Activated T-helper 17 cell treated with anti-CD3 and anti-CD28 coated beads, Interleukin-2, amount 50 U/mL, for 72 hours (primary cell): ENCODE measurements around the gene TSACC. TPM values are rescaled to one million over a fixed set of nuclear protein-coding genes. Genes with fewer than 3 reads are reported as not detected.
A peak's percentile ranks its signal among the peaks of the same experiment; 100 is the strongest.
"Not testable (repeated sequence)": the region's sequence is repeated elsewhere in the genome, so short reads cannot be mapped to it uniquely, and the experiment has no call there.

Experiments used
- ATAC-seq: fragments of 150-1000 bp; cut with Tn5 transposase; replicated peaks from 2 replicates; pipeline ENCODE4 v1.10.0; 2021; ENCODE audit warnings: mild to moderate bottlenecking, moderate library complexity
- H3K27ac Mint-ChIP-seq: one replicate; pipeline ENCODE4 v1.8.0; 2022; ENCODE audit warnings: mixed read lengths
- H3K27me3 Mint-ChIP-seq: one replicate; pipeline ENCODE4 v1.8.0; 2022; ENCODE audit warnings: mixed read lengths
- H3K36me3 Mint-ChIP-seq: one replicate; pipeline ENCODE4 v1.8.0; 2022; ENCODE audit warnings: low read depth, mild to moderate bottlenecking, mixed read lengths
- H3K4me1 Mint-ChIP-seq: one replicate; pipeline ENCODE4 v1.8.0; 2022; ENCODE audit warnings: mixed read lengths
- H3K4me3 Mint-ChIP-seq: one replicate; pipeline ENCODE4 v1.8.0; 2022; ENCODE audit warnings: mild to moderate bottlenecking, mixed read lengths
- H3K9me3 Mint-ChIP-seq: one replicate; pipeline ENCODE4 v1.8.0; 2022; ENCODE audit warnings: mixed read lengths
- total RNA-seq, 2 donors: library from RNA; stranded (reverse); gene quantifications; one replicate each; pipeline ENCODE4 v1.2.3, GENCODE V29; 2022

TSACC gene
- total RNA-seq, 2 donors from 2014 or later = 1.1 TPM; not detected in 1

- Mint-ChIP-seq H3K4me3 (no peak overlapping the region), H3K27me3 (peaks cover 16% of the 10 kb centered on the region)
- no peak for ATAC-seq
Observed at GRCh38 chr1:156359249-156359648, 20.9 kb downstream of the TSACC start.

GRCh38 chr1:156359973-156360372, 21.6 kb downstream of the TSACC start:
- H3K9me3 Mint-ChIP-seq = no peaks in the 10 kb centered on the region
- no peaks in the 10 kb centered on the region for H3K36me3 Mint-ChIP-seq
- H3K27me3 Mint-ChIP-seq = peaks cover 22% of the 10 kb centered on the region
- no peaks in the 10 kb centered on the region for H3K4me1 Mint-ChIP-seq
- no peak for ATAC-seq
- no peak overlapping the region for H3K4me3 Mint-ChIP-seq
- no peak overlapping the region for H3K27ac Mint-ChIP-seq

More at GRCh38 chr1:156359249-156359648, 20.9 kb downstream of the TSACC start:
- H3K36me3 Mint-ChIP-seq = no peaks in the 10 kb centered on the region
- no peak overlapping the region for H3K27ac Mint-ChIP-seq
- no peaks in the 10 kb centered on the region for H3K4me1 Mint-ChIP-seq
- no peaks in the 10 kb centered on the region for H3K9me3 Mint-ChIP-seq

GRCh38 chr1:156360534-156360933, 22.2 kb downstream of the TSACC start:
- H3K9me3 Mint-ChIP-seq = no peaks in the 10 kb centered on the region
- peaks cover 26% of the 10 kb centered on the region for H3K27me3 Mint-ChIP-seq
- H3K4me1 Mint-ChIP-seq = no peaks in the 10 kb centered on the region
- ATAC-seq = no peak
- H3K36me3 Mint-ChIP-seq = no peaks in the 10 kb centered on the region
- no peak overlapping the region for H3K4me3 Mint-ChIP-seq
- no peak overlapping the region for H3K27ac Mint-ChIP-seq

- Mint-ChIP-seq H3K4me3 (no peak overlapping the region), H3K27ac (no peak overlapping the region), H3K4me1 (no peaks in the 10 kb centered on the region)
Observed at GRCh38 chr1:156365754-156366153, 27.4 kb downstream of the TSACC start.

GRCh38 chr1:156366378-156367166, 28.2 kb downstream of the TSACC start:
- H3K36me3 Mint-ChIP-seq = no peaks in the 10 kb centered on the region
- H3K27me3 Mint-ChIP-seq = peaks cover 27% of the 10 kb centered on the region
- no peaks in the 10 kb centered on the region for H3K9me3 Mint-ChIP-seq
- no peak overlapping the region for H3K4me3 Mint-ChIP-seq
- H3K4me1 Mint-ChIP-seq = no peaks in the 10 kb centered on the region
- no peak overlapping the region for H3K27ac Mint-ChIP-seq
- no peak for ATAC-seq

More at GRCh38 chr1:156365754-156366153, 27.4 kb downstream of the TSACC start:
- Mint-ChIP-seq H3K9me3 (no peaks in the 10 kb centered on the region), H3K36me3 (no peaks in the 10 kb centered on the region), H3K27me3 (peaks cover 27% of the 10 kb centered on the region)
- no peak for ATAC-seq

GRCh38 chr1:156367383-156368156, 29.2 kb downstream of the TSACC start:
- H3K36me3 Mint-ChIP-seq = no peaks in the 10 kb centered on the region
- peaks cover 30% of the 10 kb centered on the region for H3K27me3 Mint-ChIP-seq
- no peaks in the 10 kb centered on the region for H3K4me1 Mint-ChIP-seq
- no peaks in the 10 kb centered on the region for H3K9me3 Mint-ChIP-seq
- no peak overlapping the region for H3K4me3 Mint-ChIP-seq
- H3K27ac Mint-ChIP-seq = no peak overlapping the region
- ATAC-seq = no peak

- H3K4me3 Mint-ChIP-seq = no peak overlapping the region
- H3K27ac Mint-ChIP-seq = no peak overlapping the region
- no peaks in the 10 kb centered on the region for H3K4me1 Mint-ChIP-seq
- no peaks in the 10 kb centered on the region for H3K9me3 Mint-ChIP-seq
- peaks cover 30% of the 10 kb centered on the region for H3K27me3 Mint-ChIP-seq
- H3K36me3 Mint-ChIP-seq = no peaks in the 10 kb centered on the region
- ATAC-seq = no peak
Observed at GRCh38 chr1:156368157-156368658, 29.9 kb downstream of the TSACC start.

GRCh38 chr1:156368889-156369684, 30.8 kb downstream of the TSACC start, which contains the start of gene RHBG:
TSS of gene RHBG (plus strand) at chr1:156369211. CDS start at chr1:156369250, 39 bp downstream.
- ATAC-seq = peak; percentile 24
- no peaks in the 10 kb centered on the region for H3K4me1 Mint-ChIP-seq
- no peaks in the 10 kb centered on the region for H3K9me3 Mint-ChIP-seq
- H3K36me3 Mint-ChIP-seq = no peaks in the 10 kb centered on the region
- peak within 1 kb of the TSS; percentile 52 for H3K4me3 Mint-ChIP-seq
- H3K27ac Mint-ChIP-seq = no peak within 1 kb of the TSS
- H3K27me3 Mint-ChIP-seq = peaks cover 30% of the 10 kb centered on the region

- H3K9me3 Mint-ChIP-seq, H3K36me3 Mint-ChIP-seq, ATAC-seq, H3K27ac Mint-ChIP-seq, H3K4me1 Mint-ChIP-seq: not testable (repeated sequence)
- peak overlapping the region; percentile 52 for H3K4me3 Mint-ChIP-seq
- H3K27me3 Mint-ChIP-seq = peaks cover 28% of the 10 kb centered on the region
Observed at GRCh38 chr1:156369685-156370286, 31.5 kb downstream of the TSACC start.

GRCh38 chr1:156371553-156372264, 33.4 kb downstream of the TSACC start:
- Mint-ChIP-seq H3K27me3 (peaks cover 22% of the 10 kb centered on the region), H3K36me3 (no peaks in the 10 kb centered on the region), H3K27ac (no peak overlapping the region), H3K4me1 (no peaks in the 10 kb centered on the region), H3K4me3 (no peak overlapping the region), H3K9me3 (no peaks in the 10 kb centered on the region)
- ATAC-seq = no peak

- Mint-ChIP-seq H3K36me3 (no peaks in the 10 kb centered on the region), H3K4me1 (no peaks in the 10 kb centered on the region), H3K27me3 (peaks cover 22% of the 10 kb centered on the region), H3K27ac (no peak overlapping the region), H3K4me3 (no peak overlapping the region), H3K9me3 (no peaks in the 10 kb centered on the region)
- ATAC-seq = peak; percentile 66
Observed at GRCh38 chr1:156372265-156372586, 33.9 kb downstream of the TSACC start.

GRCh38 chr1:156372876-156373275, 34.5 kb downstream of the TSACC start:
- no peaks in the 10 kb centered on the region for H3K36me3 Mint-ChIP-seq

GRCh38 chr1:156373546-156373945, 35.2 kb downstream of the TSACC start:
- H3K27ac Mint-ChIP-seq = no peak overlapping the region
- peaks cover 17% of the 10 kb centered on the region for H3K27me3 Mint-ChIP-seq
- no peak overlapping the region for H3K4me3 Mint-ChIP-seq
- no peaks in the 10 kb centered on the region for H3K36me3 Mint-ChIP-seq
- no peaks in the 10 kb centered on the region for H3K9me3 Mint-ChIP-seq
- no peaks in the 10 kb centered on the region for H3K4me1 Mint-ChIP-seq
- no peak for ATAC-seq

More at GRCh38 chr1:156372876-156373275, 34.5 kb downstream of the TSACC start:
- ATAC-seq = no peak
- Mint-ChIP-seq H3K4me1 (no peaks in the 10 kb centered on the region), H3K9me3 (no peaks in the 10 kb centered on the region), H3K4me3 (no peak overlapping the region), H3K27ac (no peak overlapping the region), H3K27me3 (peaks cover 17% of the 10 kb centered on the region)
